ENCODE results near the gene GATA2. TPM values are rescaled to one million over a fixed set of nuclear protein-coding genes. Genes with fewer than 3 reads are reported as not detected.

The GATA2 gene
- total and polyA plus RNA-seq, 3 experiments from 2014 or later, result not detected

- Mint-ChIP-seq H3K4me1 (no peaks in the 10 kb centered on the region), H3K9me3 (peaks cover 0 to 2% (median 0%) of the 10 kb centered on the region in 5 donors), H3K36me3 (no peaks in the 10 kb centered on the region), H3K27me3 (peaks cover 21 to 65% of the 10 kb centered on the region in 2 donors), H3K4me3 (no peak overlapping the region), H3K27ac (no peak overlapping the region)
- H3K27ac ChIP-seq (ENCODE audit: low read depth, low read length), result no peak overlapping the region
- no peaks in the 10 kb centered on the region for H3K4me1 ChIP-seq (ENCODE audit: insufficient read depth, low read length)
- no peak overlapping the region for H3K4me3 ChIP-seq (ENCODE audit: low read length)
- CTCF ChIA-PET, result no interaction called here
- POLR2A ChIA-PET, result interaction anchor here (0.6 kb wide), 1 partner anchor 92 kb away, joined by 3 read pairs; no protein-coding TSS in a partner anchor
- H3K36me3 ChIP-seq (ENCODE audit: insufficient read depth, low read length), result no peaks in the 10 kb centered on the region
- no peak for DNase-seq
- H3K9me3 ChIP-seq (ENCODE audit: low read length), result no peaks in the 10 kb centered on the region
- H3K27me3 ChIP-seq (ENCODE audit: insufficient read depth, low read length, poor library complexity, severe bottlenecking), result no peaks in the 10 kb centered on the region
These were observed 11.5 kb upstream of the GATA2 start for GRCh38 chr3:128504533-128504915.

GRCh38 chr3:128503751-128504532 is 10.9 kb upstream of the GATA2 start:
- peaks cover 21 to 65% of the 10 kb centered on the region in 2 donors for H3K27me3 Mint-ChIP-seq
- Histone ChIP-seq H3K27me3 (ENCODE audit: insufficient read depth, low read length, poor library complexity, severe bottlenecking) (peaks cover 5% of the 10 kb centered on the region), H3K4me3 (ENCODE audit: low read length) (no peak overlapping the region), H3K36me3 (ENCODE audit: insufficient read depth, low read length) (no peaks in the 10 kb centered on the region), H3K27ac (ENCODE audit: low read depth, low read length) (no peak overlapping the region), H3K4me1 (ENCODE audit: insufficient read depth, low read length) (no peaks in the 10 kb centered on the region), H3K9me3 (ENCODE audit: low read length) (no peaks in the 10 kb centered on the region)
- POLR2A ChIA-PET, result no interaction called here
- CTCF ChIA-PET, result no interaction called here
- H3K27ac Mint-ChIP-seq, result no peak overlapping the region
- H3K4me1 Mint-ChIP-seq, result no peaks in the 10 kb centered on the region
- H3K9me3 Mint-ChIP-seq, result no peaks in the 10 kb centered on the region
- H3K4me3 Mint-ChIP-seq, result no peak overlapping the region
- DNase-seq, result no peak
- H3K36me3 Mint-ChIP-seq, result no peaks in the 10 kb centered on the region

GRCh38 chr3:128503164-128503651 is 10.2 kb upstream of the GATA2 start:
- Mint-ChIP-seq H3K27me3 (peaks cover 28 to 68% of the 10 kb centered on the region in 2 donors), H3K36me3 (no peaks in the 10 kb centered on the region), H3K9me3 (no peaks in the 10 kb centered on the region), H3K4me1 (peaks cover under 1 to 3% (median 3%) of the 10 kb centered on the region in 3 donors), H3K27ac (no peak overlapping the region), H3K4me3 (no peak overlapping the region)
- Histone ChIP-seq H3K4me3 (ENCODE audit: low read length) (no peak overlapping the region), H3K36me3 (ENCODE audit: insufficient read depth, low read length) (no peaks in the 10 kb centered on the region), H3K4me1 (ENCODE audit: insufficient read depth, low read length) (no peaks in the 10 kb centered on the region), H3K9me3 (ENCODE audit: low read length) (no peaks in the 10 kb centered on the region), H3K27ac (ENCODE audit: low read depth, low read length) (no peak overlapping the region), H3K27me3 (ENCODE audit: insufficient read depth, low read length, poor library complexity, severe bottlenecking) (peaks cover 12% of the 10 kb centered on the region)
- CTCF ChIA-PET, result no interaction called here
- no peak for DNase-seq
- POLR2A ChIA-PET, result no interaction called here

GRCh38 chr3:128502712-128503111 is 9.7 kb upstream of the GATA2 start:
- H3K4me3 ChIP-seq (ENCODE audit: low read length), result no peak overlapping the region
- H3K4me3 Mint-ChIP-seq, result no peak overlapping the region
- H3K9me3 Mint-ChIP-seq, result no peaks in the 10 kb centered on the region
- H3K27me3 ChIP-seq (ENCODE audit: insufficient read depth, low read length, poor library complexity, severe bottlenecking), result peaks cover 15% of the 10 kb centered on the region
- peaks cover 3% of the 10 kb centered on the region in 3 donors for H3K4me1 Mint-ChIP-seq
- H3K36me3 Mint-ChIP-seq, result no peaks in the 10 kb centered on the region
- H3K9me3 ChIP-seq (ENCODE audit: low read length), result no peaks in the 10 kb centered on the region
- no peak overlapping the region for H3K27ac Mint-ChIP-seq
- no peak for DNase-seq
- H3K4me1 ChIP-seq (ENCODE audit: insufficient read depth, low read length), result no peaks in the 10 kb centered on the region
- ChIA-PET POLR2A (no interaction called here), CTCF (no interaction called here)
- peaks cover 29 to 67% of the 10 kb centered on the region in 2 donors for H3K27me3 Mint-ChIP-seq
- no peaks in the 10 kb centered on the region for H3K36me3 ChIP-seq (ENCODE audit: insufficient read depth, low read length)
- no peak overlapping the region for H3K27ac ChIP-seq (ENCODE audit: low read depth, low read length)

- no peak overlapping the region for H3K27ac ChIP-seq (ENCODE audit: low read depth, low read length)
- CTCF ChIA-PET, result no interaction called here
- H3K36me3 ChIP-seq (ENCODE audit: insufficient read depth, low read length), result no peaks in the 10 kb centered on the region
- peaks cover 19% of the 10 kb centered on the region for H3K27me3 ChIP-seq (ENCODE audit: insufficient read depth, low read length, poor library complexity, severe bottlenecking)
- H3K27me3 Mint-ChIP-seq, result peaks cover 33 to 76% of the 10 kb centered on the region in 2 donors
- no peaks in the 10 kb centered on the region for H3K9me3 Mint-ChIP-seq
- H3K4me3 Mint-ChIP-seq, result no peak overlapping the region
- no peaks in the 10 kb centered on the region for H3K4me1 ChIP-seq (ENCODE audit: insufficient read depth, low read length)
- POLR2A ChIA-PET, result no interaction called here
- no peaks in the 10 kb centered on the region for H3K36me3 Mint-ChIP-seq
- no peak overlapping the region for H3K27ac Mint-ChIP-seq
- H3K4me1 Mint-ChIP-seq, result peaks cover 3 to 9% (median 3%) of the 10 kb centered on the region in 3 donors
- H3K4me3 ChIP-seq (ENCODE audit: low read length), result no peak overlapping the region
- no peaks in the 10 kb centered on the region for H3K9me3 ChIP-seq (ENCODE audit: low read length)
- DNase-seq, result no peak
These were observed 8.4 kb upstream of the GATA2 start for GRCh38 chr3:128501431-128501830.

- peaks cover 6 to 14% (median 8%) of the 10 kb centered on the region in 3 donors for H3K4me1 Mint-ChIP-seq
- no peaks in the 10 kb centered on the region for H3K9me3 ChIP-seq (ENCODE audit: low read length)
- no peaks in the 10 kb centered on the region for H3K36me3 Mint-ChIP-seq
- H3K4me3 ChIP-seq (ENCODE audit: low read length), result no peak overlapping the region
- no peaks in the 10 kb centered on the region for H3K9me3 Mint-ChIP-seq
- no peak overlapping the region for H3K27ac Mint-ChIP-seq
- H3K4me3 Mint-ChIP-seq, result no peak overlapping the region
- no peaks in the 10 kb centered on the region for H3K4me1 ChIP-seq (ENCODE audit: insufficient read depth, low read length)
- ChIA-PET CTCF (interaction anchor here (0.7 kb wide), 1 partner anchor 24 kb away, joined by 3 read pairs; no protein-coding TSS in a partner anchor), POLR2A (no interaction called here)
- no peaks in the 10 kb centered on the region for H3K36me3 ChIP-seq (ENCODE audit: insufficient read depth, low read length)
- no peak for DNase-seq
- H3K27me3 Mint-ChIP-seq, result peaks cover 38 to 81% of the 10 kb centered on the region in 2 donors
- peaks cover 19% of the 10 kb centered on the region for H3K27me3 ChIP-seq (ENCODE audit: insufficient read depth, low read length, poor library complexity, severe bottlenecking)
- no peak overlapping the region for H3K27ac ChIP-seq (ENCODE audit: low read depth, low read length)
These were observed 7.6 kb upstream of the GATA2 start for GRCh38 chr3:128500556-128500955.

- H3K27me3 Mint-ChIP-seq, result peaks cover 44 to 82% of the 10 kb centered on the region in 2 donors
- no peaks in the 10 kb centered on the region for H3K9me3 Mint-ChIP-seq
These were observed 6.8 kb upstream of the GATA2 start for GRCh38 chr3:128499724-128500275.

GRCh38 chr3:128498901-128499530 is 6.0 kb upstream of the GATA2 start:
- ChIA-PET POLR2A (no interaction called here), CTCF (interaction anchor here (1.2 to 1.9 kb wide), 4 partner anchors 72 to 404 kb away, joined by 4 to 11 read pairs (median 4); no protein-coding TSS in a partner anchor)
- H3K4me1 Mint-ChIP-seq, result peaks cover 6 to 18% (median 8%) of the 10 kb centered on the region in 3 donors
- Histone ChIP-seq H3K27ac (ENCODE audit: low read depth, low read length) (no peak overlapping the region), H3K4me1 (ENCODE audit: insufficient read depth, low read length) (no peaks in the 10 kb centered on the region), H3K36me3 (ENCODE audit: insufficient read depth, low read length) (no peaks in the 10 kb centered on the region), H3K4me3 (ENCODE audit: low read length) (no peak overlapping the region), H3K27me3 (ENCODE audit: insufficient read depth, low read length, poor library complexity, severe bottlenecking) (peaks cover 28% of the 10 kb centered on the region), H3K9me3 (ENCODE audit: low read length) (no peaks in the 10 kb centered on the region)
- H3K4me3 Mint-ChIP-seq, result peak overlapping the region in 5 of 7 donors; percentile 30 to 71 (median 63)
- H3K27me3 Mint-ChIP-seq, result peaks cover 50 to 89% of the 10 kb centered on the region in 2 donors
- no peaks in the 10 kb centered on the region for H3K36me3 Mint-ChIP-seq
- DNase-seq, result no peak
- H3K9me3 Mint-ChIP-seq, result no peaks in the 10 kb centered on the region
- H3K27ac Mint-ChIP-seq, result no peak overlapping the region

More at GRCh38 chr3:128499724-128500275, 6.8 kb upstream of the GATA2 start:
- Mint-ChIP-seq H3K27ac (no peak overlapping the region), H3K36me3 (no peaks in the 10 kb centered on the region), H3K4me1 (peaks cover 6 to 14% (median 8%) of the 10 kb centered on the region in 3 donors), H3K4me3 (peak overlapping the region in 2 of 7 donors; percentile 6 to 57)
- no peaks in the 10 kb centered on the region for H3K9me3 ChIP-seq (ENCODE audit: low read length)
- H3K4me3 ChIP-seq (ENCODE audit: low read length), result no peak overlapping the region
- no peak overlapping the region for H3K27ac ChIP-seq (ENCODE audit: low read depth, low read length)
- peaks cover 21% of the 10 kb centered on the region for H3K27me3 ChIP-seq (ENCODE audit: insufficient read depth, low read length, poor library complexity, severe bottlenecking)
- no peaks in the 10 kb centered on the region for H3K36me3 ChIP-seq (ENCODE audit: insufficient read depth, low read length)
- DNase-seq, result no peak
- CTCF ChIA-PET, result interaction anchor here (1.3 to 1.6 kb wide), 2 partner anchors 73 to 75 kb away, joined by 4 to 11 read pairs; no protein-coding TSS in a partner anchor
- H3K4me1 ChIP-seq (ENCODE audit: insufficient read depth, low read length), result no peaks in the 10 kb centered on the region
- POLR2A ChIA-PET, result no interaction called here

Data from CD8-positive, alpha-beta memory T cell (primary cell).